Ectodermal cell (in vitro differentiated cells): ENCODE results near the gene LCP1.

Experiments
- H3K27ac ChIP-seq: 2 replicates; pipeline ENCODE4 v1.7.0; 2013; ENCODE audit warnings: mild to moderate bottlenecking, low read depth, low read length; ENCODE audit not compliant: insufficient read depth, poor library complexity, severe bottlenecking
- H3K27me3 ChIP-seq: 2 replicates; pipeline ENCODE4 v1.7.0; 2013; ENCODE audit warnings: mild to moderate bottlenecking, low read length; ENCODE audit not compliant: insufficient read depth, control insufficient read depth, poor library complexity, severe bottlenecking
- H3K36me3 ChIP-seq: one replicate; pipeline ENCODE4 v1.7.0; 2013; ENCODE audit warnings: low read length; ENCODE audit not compliant: control insufficient read depth, insufficient read depth
- H3K4me1 ChIP-seq: one replicate; pipeline ENCODE4 v1.7.0; 2013; ENCODE audit warnings: low read length; ENCODE audit not compliant: control insufficient read depth, insufficient read depth
- H3K4me3 ChIP-seq: 2 replicates; pipeline ENCODE4 v1.7.0; 2013; ENCODE audit warnings: low read depth, low read length, control low read depth; ENCODE audit not compliant: insufficient read depth
- H3K9me3 ChIP-seq: 2 replicates; pipeline ENCODE4 v1.7.0; 2013; ENCODE audit warnings: mild to moderate bottlenecking, low read length, moderate library complexity; ENCODE audit not compliant: control insufficient read depth
- WGBS, 2 experiments: methylation state at CpG; one replicate each; pipeline ENCODE4 v1.1.7; 2013; ENCODE audit warnings: missing lambda C conversion rate in 2 of 2; 5-methylcytosine and 5-hydroxymethylcytosine counted together

LCP1 gene

GRCh38 chr13:46181377-46181839, 569 bp downstream of the LCP1 start:
- Histone ChIP-seq H3K27ac (no peak overlapping the region), H3K9me3 (no peaks in the 10 kb centered on the region), H3K4me3 (no peak overlapping the region), H3K27me3 (no peaks in the 10 kb centered on the region), H3K4me1 (peaks cover 4% of the 10 kb centered on the region), H3K36me3 (no peaks in the 10 kb centered on the region)
- whole genome bisulfite sequencing, 2 experiments, result 97 to 98% methylated on average over 5 of the region's 5 CpGs

- 92 to 100% methylated on average over 2 to 5 of the region's 5 CpGs for WGBS, 2 experiments
- no peak overlapping the region for H3K4me3 ChIP-seq
Observed at GRCh38 chr13:46179969-46180763, 1.8 kb downstream of the LCP1 start.

GRCh38 chr13:46179491-46179908, 2.5 kb downstream of the LCP1 start:
- no peaks in the 10 kb centered on the region for H3K36me3 ChIP-seq
- no peaks in the 10 kb centered on the region for H3K27me3 ChIP-seq
- H3K9me3 ChIP-seq, result no peaks in the 10 kb centered on the region
- H3K4me1 ChIP-seq, result peaks cover 4% of the 10 kb centered on the region
- WGBS, 2 experiments, result 86 to 89% methylated on average over 2 of the region's 3 CpGs
- no peak overlapping the region for H3K27ac ChIP-seq
- no peak overlapping the region for H3K4me3 ChIP-seq

More at GRCh38 chr13:46179969-46180763, 1.8 kb downstream of the LCP1 start:
- H3K9me3 ChIP-seq, result no peaks in the 10 kb centered on the region
- H3K4me1 ChIP-seq, result peaks cover 4% of the 10 kb centered on the region
- H3K36me3 ChIP-seq, result no peaks in the 10 kb centered on the region
- no peak overlapping the region for H3K27ac ChIP-seq
- no peaks in the 10 kb centered on the region for H3K27me3 ChIP-seq

- Histone ChIP-seq H3K4me1 (peaks cover 4% of the 10 kb centered on the region), H3K4me3 (no peak overlapping the region), H3K27me3 (no peaks in the 10 kb centered on the region), H3K36me3 (no peaks in the 10 kb centered on the region), H3K27ac (no peak overlapping the region), H3K9me3 (no peaks in the 10 kb centered on the region)
Observed at GRCh38 chr13:46178821-46179220, 3.2 kb downstream of the LCP1 start.

- WGBS, 2 experiments, result 98 to 100% methylated on average over 2 to 4 of the region's 5 CpGs
- H3K4me1 ChIP-seq, result peaks cover 4% of the 10 kb centered on the region
- no peaks in the 10 kb centered on the region for H3K36me3 ChIP-seq
- H3K9me3 ChIP-seq, result no peaks in the 10 kb centered on the region
- no peaks in the 10 kb centered on the region for H3K27me3 ChIP-seq
- H3K4me3 ChIP-seq, result no peak overlapping the region
- no peak overlapping the region for H3K27ac ChIP-seq
Observed at GRCh38 chr13:46178143-46178542, 3.8 kb downstream of the LCP1 start.

GRCh38 chr13:46176756-46177155, 5.2 kb downstream of the LCP1 start:
- WGBS, 2 experiments, result 85 to 91% methylated on average over 3 of the region's 3 CpGs
- no peaks in the 10 kb centered on the region for H3K27me3 ChIP-seq
- H3K27ac ChIP-seq, result no peak overlapping the region
- H3K4me1 ChIP-seq, result peaks cover 4% of the 10 kb centered on the region
- no peaks in the 10 kb centered on the region for H3K36me3 ChIP-seq
- H3K4me3 ChIP-seq, result no peak overlapping the region
- no peaks in the 10 kb centered on the region for H3K9me3 ChIP-seq

GRCh38 chr13:46173656-46174055, 8.3 kb downstream of the LCP1 start:
- Histone ChIP-seq H3K27ac (no peak overlapping the region), H3K36me3 (no peaks in the 10 kb centered on the region), H3K4me1 (peaks cover 12% of the 10 kb centered on the region), H3K9me3 (no peaks in the 10 kb centered on the region), H3K4me3 (no peak overlapping the region), H3K27me3 (peaks cover 4% of the 10 kb centered on the region)
- WGBS, 2 experiments, result 91 to 93% methylated on average over 2 of the region's 2 CpGs

- Histone ChIP-seq H3K9me3 (no peaks in the 10 kb centered on the region), H3K36me3 (no peaks in the 10 kb centered on the region), H3K4me3 (no peak overlapping the region), H3K4me1 (peaks cover 12% of the 10 kb centered on the region), H3K27me3 (peaks cover 4% of the 10 kb centered on the region), H3K27ac (no peak overlapping the region)
- WGBS, 2 experiments, result 91 to 94% methylated on average over 6 of the region's 6 CpGs
Observed at GRCh38 chr13:46172531-46172991, 9.4 kb downstream of the LCP1 start.

- Histone ChIP-seq H3K4me1 (peaks cover 12% of the 10 kb centered on the region), H3K27me3 (peaks cover 4% of the 10 kb centered on the region), H3K27ac (no peak overlapping the region), H3K9me3 (no peaks in the 10 kb centered on the region), H3K36me3 (no peaks in the 10 kb centered on the region), H3K4me3 (no peak overlapping the region)
- WGBS, 2 experiments, result 95 to 96% methylated on average over 7 of the region's 7 CpGs
Observed at GRCh38 chr13:46171739-46172138, 10.2 kb downstream of the LCP1 start.

GRCh38 chr13:46171217-46171616, 10.8 kb downstream of the LCP1 start:
- H3K4me3 ChIP-seq, result no peak overlapping the region
- no peak overlapping the region for H3K27ac ChIP-seq
- peaks cover 4% of the 10 kb centered on the region for H3K27me3 ChIP-seq
- no peaks in the 10 kb centered on the region for H3K36me3 ChIP-seq
- H3K9me3 ChIP-seq, result no peaks in the 10 kb centered on the region
- WGBS, 2 experiments, result 82 to 85% methylated on average over 4 of the region's 4 CpGs
- peaks cover 12% of the 10 kb centered on the region for H3K4me1 ChIP-seq
